Glutamatergic neuron (in vitro differentiated cells): Measurements from ENCODE around the gene SLCO3A1. TPM values are rescaled to one million over a fixed set of nuclear protein-coding genes. Genes with fewer than 3 reads are reported as not detected.
"Not testable (repeated sequence)": the region's sequence is repeated elsewhere in the genome, so short reads cannot be mapped to it uniquely, and the experiment has no call there.

Experiments
- DNase-seq: peaks from one replicate; pipeline ENCODE4 v3.0.0; 2022
- H3K27ac Mint-ChIP-seq: one replicate; pipeline ENCODE4 v1.8.0; 2020; ENCODE audit warnings: mild to moderate bottlenecking, mixed read lengths, inconsistent platforms; ENCODE audit not compliant: unreplicated experiment
- H3K27me3 Mint-ChIP-seq: one replicate; pipeline ENCODE4 v1.8.0; 2020; ENCODE audit warnings: mild to moderate bottlenecking, moderate library complexity, mixed read lengths, inconsistent platforms; ENCODE audit not compliant: unreplicated experiment
- H3K36me3 Mint-ChIP-seq: one replicate; pipeline ENCODE4 v1.8.0; 2020; ENCODE audit warnings: mild to moderate bottlenecking, mixed read lengths, inconsistent platforms; ENCODE audit not compliant: unreplicated experiment
- H3K4me1 Mint-ChIP-seq: one replicate; pipeline ENCODE4 v1.8.0; 2020; ENCODE audit warnings: mild to moderate bottlenecking, low read depth, mixed read lengths, inconsistent platforms; ENCODE audit not compliant: unreplicated experiment
- H3K4me3 Mint-ChIP-seq: one replicate; pipeline ENCODE4 v1.8.0; 2020; ENCODE audit warnings: mild to moderate bottlenecking, mixed read lengths, inconsistent platforms; ENCODE audit not compliant: unreplicated experiment
- H3K9me3 Mint-ChIP-seq: one replicate; pipeline ENCODE4 v1.8.0; 2020; ENCODE audit warnings: mild to moderate bottlenecking, moderate library complexity, mixed read lengths, inconsistent platforms; ENCODE audit not compliant: unreplicated experiment
- CTCF ChIP-seq: fragments of 200-600 bp; sonication (generic); IDR thresholded peaks from one replicate; pipeline ENCODE4 v1.5.0; 2021; ENCODE audit not compliant: partially characterized antibody, unreplicated experiment
- total RNA-seq: library from RNA; stranded (reverse); fragmentation: NEBNext Ultra II Directional; extraction: Animal tissue kit (Norgen Biotek cat#: 25700); gene quantifications from one replicate; pipeline ENCODE4 v1.2.1, GENCODE V29; 2021; ENCODE audit not compliant: unreplicated experiment

Gene SLCO3A1
- total RNA-seq, 1 donor from 2014 or later: 27.9 TPM

DNA sequence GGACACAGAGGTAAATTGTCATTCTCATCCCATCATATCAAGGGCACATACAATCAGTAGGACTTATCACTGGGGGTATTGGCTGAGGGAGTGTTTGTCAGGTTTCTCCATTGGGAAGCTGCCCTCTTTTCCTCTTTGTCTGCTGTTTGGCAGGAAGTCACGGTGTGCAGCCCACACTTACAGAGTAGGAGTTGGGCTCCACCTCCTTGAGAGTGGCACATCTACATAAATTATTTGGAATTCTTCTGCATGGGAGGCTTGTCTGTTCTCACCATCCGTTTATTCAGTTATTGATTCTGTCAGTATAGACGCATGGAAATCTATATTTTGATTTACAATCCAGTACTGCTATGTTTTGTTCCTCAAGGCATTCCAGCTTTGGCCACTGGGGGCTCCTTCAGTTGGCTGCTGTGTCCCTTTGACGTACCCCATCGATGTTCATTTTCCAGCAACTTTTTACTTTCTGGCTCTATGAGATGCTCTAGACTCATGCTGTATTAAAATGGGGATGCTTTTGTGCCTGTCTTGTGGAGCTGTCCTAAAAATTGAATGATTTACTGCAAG lies 200.3 kb downstream of the SLCO3A1 start:
- no peak for DNase-seq
- Mint-ChIP-seq H3K36me3 (no peaks in the 10 kb centered on the region), H3K9me3 (peaks cover 2% of the 10 kb centered on the region), H3K27ac (no peak overlapping the region), H3K4me1 (peaks cover 24% of the 10 kb centered on the region), H3K4me3 (no peak overlapping the region), H3K27me3 (peaks cover 3% of the 10 kb centered on the region)
- peak; percentile 63 for TF ChIP-seq CTCF

DNA sequence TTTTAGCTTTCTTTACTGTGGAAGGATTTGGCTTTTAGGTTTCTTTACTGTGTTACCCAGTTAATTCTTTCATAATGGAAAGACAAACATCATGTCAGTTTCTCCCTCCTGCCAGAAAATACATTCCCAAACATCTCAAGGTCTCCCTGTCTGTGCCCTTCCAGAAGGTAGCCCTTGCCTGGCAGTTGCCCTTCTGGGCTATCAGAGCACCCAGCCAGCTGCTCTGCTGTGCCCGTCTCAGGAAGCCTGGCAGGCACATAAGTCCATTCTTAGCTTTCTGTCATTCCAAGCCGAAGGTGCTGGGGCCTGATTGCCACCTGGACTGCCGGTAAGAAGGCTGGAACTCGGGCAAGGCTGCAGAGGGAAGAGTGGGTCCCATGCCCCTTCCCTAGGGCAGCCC lies 203.4 kb downstream of the SLCO3A1 start:
- H3K27ac Mint-ChIP-seq: no peak overlapping the region
- no peak overlapping the region for H3K4me3 Mint-ChIP-seq
- H3K27me3 Mint-ChIP-seq: peaks cover 3% of the 10 kb centered on the region
- no peak for DNase-seq
- H3K36me3 Mint-ChIP-seq: no peaks in the 10 kb centered on the region
- no peak for TF ChIP-seq CTCF
- H3K9me3 Mint-ChIP-seq: peaks cover 3% of the 10 kb centered on the region
- peaks cover 19% of the 10 kb centered on the region for H3K4me1 Mint-ChIP-seq

GRCh38 chr15:92059036-92059970 lies 205.8 kb downstream of the SLCO3A1 start:
- TF ChIP-seq CTCF: no peak
- H3K27me3 Mint-ChIP-seq: peaks cover 3% of the 10 kb centered on the region
- H3K4me3 Mint-ChIP-seq: no peak overlapping the region

DNA sequence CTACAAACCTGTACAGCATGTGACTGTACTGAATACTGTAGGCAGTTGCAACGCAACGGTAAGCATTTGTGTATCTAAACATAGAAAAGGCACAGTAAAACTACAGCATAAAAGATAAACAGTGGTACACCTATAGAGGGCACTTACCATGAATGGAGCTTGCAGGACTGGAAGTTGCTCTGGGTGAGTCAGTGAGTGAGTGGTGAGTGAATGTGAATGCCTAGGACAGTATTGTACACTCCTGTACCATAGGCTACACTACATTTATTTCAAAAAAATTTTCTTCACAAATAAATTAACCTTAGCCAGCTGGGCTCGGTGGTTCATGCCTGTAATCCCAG lies 206.4 kb downstream of the SLCO3A1 start:
- DNase-seq, H3K27ac Mint-ChIP-seq, H3K9me3 Mint-ChIP-seq, H3K36me3 Mint-ChIP-seq, H3K4me3 Mint-ChIP-seq, H3K27me3 Mint-ChIP-seq: not testable (repeated sequence)
- H3K4me1 Mint-ChIP-seq: peaks cover 16% of the 10 kb centered on the region

More at GRCh38 chr15:92059036-92059970, 205.8 kb downstream of the SLCO3A1 start:
- Mint-ChIP-seq H3K27ac (no peak overlapping the region), H3K9me3 (peaks cover 3% of the 10 kb centered on the region), H3K36me3 (no peaks in the 10 kb centered on the region), H3K4me1 (peaks cover 16% of the 10 kb centered on the region)
- DNase-seq: no peak

- Mint-ChIP-seq H3K36me3 (no peaks in the 10 kb centered on the region), H3K27ac (no peak overlapping the region), H3K4me1 (peaks cover 13% of the 10 kb centered on the region), H3K9me3 (peaks cover 3% of the 10 kb centered on the region), H3K27me3 (no peaks in the 10 kb centered on the region), H3K4me3 (no peak overlapping the region)
- DNase-seq: no peak
- no peak for TF ChIP-seq CTCF
Observed at GRCh38 chr15:92061511-92062195, 208.1 kb downstream of the SLCO3A1 start.
